Measurements from ENCODE around the gene DCHS2.

The DCHS2 gene

DNA sequence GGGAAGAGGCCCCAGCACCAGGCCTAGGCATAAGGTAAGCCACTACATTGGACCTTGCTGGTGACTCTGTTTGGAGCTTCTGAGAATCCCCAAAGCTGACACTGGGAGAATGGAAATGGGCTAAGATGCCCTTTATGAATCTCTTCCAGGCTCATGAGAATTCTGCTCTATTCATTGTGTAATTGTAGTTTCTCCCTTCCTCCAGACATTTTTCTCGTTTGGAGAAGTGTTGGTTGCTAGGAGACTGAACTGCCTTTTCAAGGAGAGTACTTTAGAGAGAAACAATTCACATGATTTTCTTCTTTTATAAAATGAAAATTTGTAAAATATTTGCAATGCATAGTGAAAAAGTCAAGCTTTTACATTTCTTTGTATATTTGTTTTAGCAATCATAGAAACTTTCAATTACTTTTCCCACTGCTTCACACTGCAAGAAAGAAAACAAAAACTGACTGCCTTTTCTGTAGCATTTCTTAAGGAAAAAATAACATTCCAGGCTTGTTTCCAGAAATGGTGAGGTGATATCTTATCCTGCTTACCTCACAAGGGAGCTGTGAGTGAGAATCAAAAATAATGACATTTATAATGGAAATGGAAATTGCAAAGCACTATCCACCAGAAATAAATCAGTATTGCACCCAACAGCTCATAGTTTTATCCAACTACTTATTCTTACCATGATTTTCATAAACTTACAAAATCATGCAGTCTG, 24.9 kb upstream of the DCHS2 start:
- WGBS, 2 experiments (ENCODE audit: insufficient coverage in 2 of 2): no CpG with 5 or more reads among the region's 1 CpG
- H3K27ac ChIP-seq (ENCODE audit: low read depth, low read length, severe bottlenecking): peak overlapping the region; percentile 24

DNA sequence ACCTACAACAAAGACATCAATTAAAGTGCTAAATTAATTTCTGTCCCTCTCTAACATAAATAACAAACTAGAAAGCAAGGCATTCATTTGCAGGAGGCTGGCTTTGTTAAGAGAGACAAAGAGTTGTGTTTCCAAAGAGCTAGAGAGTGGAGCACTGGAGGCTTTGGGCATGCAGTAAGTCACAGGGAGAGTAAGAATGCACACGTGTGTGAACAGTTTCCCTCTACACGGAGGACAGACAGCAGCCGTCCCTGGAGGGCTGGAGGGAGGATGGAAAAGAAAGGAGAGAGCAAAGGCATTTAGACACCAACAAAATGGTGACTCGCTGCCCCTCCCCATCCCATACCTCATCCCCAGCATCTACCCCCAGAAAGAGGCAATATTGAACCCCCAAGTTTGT, 20.4 kb upstream of the DCHS2 start:
- 91% methylated on average over 3 of the region's 4 CpGs; no CpG with 5 or more reads in 1 of the 2 experiments for WGBS, 2 experiments (ENCODE audit: insufficient coverage in 2 of 2)
- Histone ChIP-seq H3K4me1 (ENCODE audit: control insufficient read depth, insufficient read depth, low read length, poor library complexity, severe bottlenecking) (no peaks in the 10 kb centered on the region), H3K36me3 (ENCODE audit: control insufficient read depth, insufficient read depth, low read length) (no peaks in the 10 kb centered on the region), H3K27ac (ENCODE audit: low read depth, low read length, severe bottlenecking) (no peak overlapping the region), H3K4me3 (ENCODE audit: extremely low read depth, insufficient read depth, low read length, poor library complexity, severe bottlenecking) (no peak overlapping the region), H3K9me3 (ENCODE audit: control insufficient read depth, low read length) (no peaks in the 10 kb centered on the region)

More for the DNA sequence above, 24.9 kb upstream of the DCHS2 start:
- no peaks in the 10 kb centered on the region for H3K36me3 ChIP-seq (ENCODE audit: control insufficient read depth, insufficient read depth, low read length)
- no peaks in the 10 kb centered on the region for H3K4me1 ChIP-seq (ENCODE audit: control insufficient read depth, insufficient read depth, low read length, poor library complexity, severe bottlenecking)
- H3K4me3 ChIP-seq (ENCODE audit: extremely low read depth, insufficient read depth, low read length, poor library complexity, severe bottlenecking): no peak overlapping the region
- no peaks in the 10 kb centered on the region for H3K9me3 ChIP-seq (ENCODE audit: control insufficient read depth, low read length)

DNA sequence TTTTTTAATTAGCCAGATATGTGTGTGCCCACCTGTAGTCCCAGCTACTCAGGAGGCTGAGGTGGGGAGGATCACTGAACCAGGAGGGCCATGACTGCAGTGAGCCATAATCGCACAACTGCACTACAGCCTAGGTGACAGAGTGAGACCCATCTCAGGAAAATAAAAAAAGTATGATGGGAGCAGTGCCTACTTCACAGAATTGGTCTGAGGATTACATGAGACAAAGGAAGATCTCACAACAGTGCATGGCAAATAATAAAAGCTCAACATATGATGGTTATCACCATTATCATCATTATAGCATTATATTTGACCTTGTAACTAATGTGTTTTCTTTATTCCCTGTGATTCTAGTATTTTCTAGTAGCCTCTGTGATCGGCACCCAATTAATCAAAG, 19.9 kb upstream of the DCHS2 start:
- H3K9me3 ChIP-seq (ENCODE audit: control insufficient read depth, low read length): no peaks in the 10 kb centered on the region
- H3K4me3 ChIP-seq (ENCODE audit: extremely low read depth, insufficient read depth, low read length, poor library complexity, severe bottlenecking): no peak overlapping the region
- no peaks in the 10 kb centered on the region for H3K4me1 ChIP-seq (ENCODE audit: control insufficient read depth, insufficient read depth, low read length, poor library complexity, severe bottlenecking)
- WGBS, 2 experiments (ENCODE audit: insufficient coverage in 2 of 2): 78 to 80% methylated on average over 1 of the region's 2 CpGs
- no peaks in the 10 kb centered on the region for H3K36me3 ChIP-seq (ENCODE audit: control insufficient read depth, insufficient read depth, low read length)
- no peak overlapping the region for H3K27ac ChIP-seq (ENCODE audit: low read depth, low read length, severe bottlenecking)

DNA sequence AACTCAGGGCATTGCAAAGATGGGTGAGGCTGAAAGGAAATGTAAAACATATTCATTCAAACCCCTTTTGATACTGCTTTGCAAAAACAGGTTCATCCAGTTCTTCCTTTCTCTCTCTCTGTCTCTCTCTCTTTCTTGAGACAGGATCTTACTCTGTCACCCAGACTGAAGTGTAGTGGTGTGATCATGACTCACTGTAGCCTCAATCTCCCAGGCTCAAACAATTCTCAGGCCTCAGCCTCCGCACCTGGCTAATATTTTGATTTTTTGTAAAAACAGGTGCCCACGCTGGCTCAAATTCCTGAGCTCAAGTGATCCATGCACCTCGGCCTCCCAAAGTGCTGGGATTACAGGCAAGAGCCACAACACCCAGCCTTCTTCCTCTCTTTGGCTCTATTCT, 15.6 kb upstream of the DCHS2 start:
- no peaks in the 10 kb centered on the region for H3K4me1 ChIP-seq (ENCODE audit: control insufficient read depth, insufficient read depth, low read length, poor library complexity, severe bottlenecking)
- no peaks in the 10 kb centered on the region for H3K36me3 ChIP-seq (ENCODE audit: control insufficient read depth, insufficient read depth, low read length)
- no peak overlapping the region for H3K4me3 ChIP-seq (ENCODE audit: extremely low read depth, insufficient read depth, low read length, poor library complexity, severe bottlenecking)
- 79 to 94% methylated on average over 2 to 3 of the region's 3 CpGs for WGBS, 2 experiments (ENCODE audit: insufficient coverage in 2 of 2)
- H3K9me3 ChIP-seq (ENCODE audit: control insufficient read depth, low read length): no peaks in the 10 kb centered on the region
- no peak overlapping the region for H3K27ac ChIP-seq (ENCODE audit: low read depth, low read length, severe bottlenecking)

DNA sequence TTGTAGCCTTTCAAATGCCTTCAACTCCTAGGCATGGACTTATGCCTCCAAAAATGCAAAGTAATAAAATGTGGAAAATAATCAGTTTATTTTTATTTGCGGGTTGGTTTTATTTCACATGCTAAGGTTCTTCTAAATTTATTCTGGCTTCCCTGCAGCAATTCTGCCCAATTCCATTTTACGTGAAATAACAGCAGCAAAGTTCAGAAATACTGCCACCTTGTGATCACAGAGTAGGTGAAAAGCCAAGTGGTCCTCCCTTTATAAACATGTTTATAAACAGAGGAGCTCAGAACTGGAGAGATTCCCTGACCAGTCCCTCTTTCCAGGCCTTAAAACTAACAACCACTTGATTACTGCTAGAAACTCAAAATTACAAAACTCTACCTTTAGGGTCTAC, 14.7 kb upstream of the DCHS2 start:
- WGBS, 2 experiments (ENCODE audit: insufficient coverage in 2 of 2): no CpG with 5 or more reads among the region's 2 CpGs
- H3K27ac ChIP-seq (ENCODE audit: low read depth, low read length, severe bottlenecking): no peak overlapping the region
- H3K9me3 ChIP-seq (ENCODE audit: control insufficient read depth, low read length): no peaks in the 10 kb centered on the region
- no peaks in the 10 kb centered on the region for H3K36me3 ChIP-seq (ENCODE audit: control insufficient read depth, insufficient read depth, low read length)
- no peak overlapping the region for H3K4me3 ChIP-seq (ENCODE audit: extremely low read depth, insufficient read depth, low read length, poor library complexity, severe bottlenecking)
- no peaks in the 10 kb centered on the region for H3K4me1 ChIP-seq (ENCODE audit: control insufficient read depth, insufficient read depth, low read length, poor library complexity, severe bottlenecking)

DNA sequence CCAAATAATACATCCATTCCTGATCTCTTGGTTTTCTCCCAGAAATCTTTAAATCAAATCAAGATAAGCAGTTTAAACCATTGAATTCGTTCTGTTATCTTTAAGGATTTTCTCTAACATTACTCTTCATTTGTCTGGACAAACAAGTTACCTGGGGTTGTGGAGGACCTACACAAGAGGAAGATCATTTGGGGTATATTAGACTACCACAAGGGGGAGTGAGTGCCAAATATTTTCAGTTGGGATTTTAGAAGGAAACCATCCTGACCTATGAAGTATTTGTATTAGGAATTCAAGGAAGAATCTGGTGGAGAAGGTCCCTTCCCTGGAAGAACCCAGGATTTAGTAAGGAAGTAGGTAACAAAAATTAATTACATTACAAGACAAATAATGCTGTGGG, 12.0 kb upstream of the DCHS2 start:
- Histone ChIP-seq H3K36me3 (ENCODE audit: control insufficient read depth, insufficient read depth, low read length) (no peaks in the 10 kb centered on the region), H3K4me3 (ENCODE audit: extremely low read depth, insufficient read depth, low read length, poor library complexity, severe bottlenecking) (no peak overlapping the region), H3K27ac (ENCODE audit: low read depth, low read length, severe bottlenecking) (no peak overlapping the region), H3K9me3 (ENCODE audit: control insufficient read depth, low read length) (no peaks in the 10 kb centered on the region), H3K4me1 (ENCODE audit: control insufficient read depth, insufficient read depth, low read length, poor library complexity, severe bottlenecking) (no peaks in the 10 kb centered on the region)
- no CpG with 5 or more reads among the region's 1 CpG for WGBS, 2 experiments (ENCODE audit: insufficient coverage in 2 of 2)

DNA sequence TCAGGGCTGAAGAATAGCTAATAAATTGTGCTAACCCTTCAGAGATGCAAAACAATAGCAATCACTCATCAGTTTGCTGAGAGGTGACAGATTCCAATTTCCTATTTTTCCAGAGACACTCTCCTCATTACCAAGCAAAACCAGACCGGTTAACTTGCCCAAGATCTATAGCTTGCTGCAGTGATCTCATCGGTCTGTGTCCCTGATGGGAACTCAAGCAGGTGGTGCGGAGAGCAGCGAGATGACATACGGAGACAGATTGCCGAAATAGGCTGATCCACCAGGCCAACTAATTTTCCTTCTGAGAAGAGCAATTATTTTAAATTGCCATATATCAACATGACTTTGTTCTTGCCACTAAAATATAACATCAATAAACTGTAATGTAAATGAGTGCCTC, 10.5 kb upstream of the DCHS2 start:
- Histone ChIP-seq H3K36me3 (ENCODE audit: control insufficient read depth, insufficient read depth, low read length) (no peaks in the 10 kb centered on the region), H3K27ac (ENCODE audit: low read depth, low read length, severe bottlenecking) (no peak overlapping the region), H3K4me1 (ENCODE audit: control insufficient read depth, insufficient read depth, low read length, poor library complexity, severe bottlenecking) (no peaks in the 10 kb centered on the region), H3K4me3 (ENCODE audit: extremely low read depth, insufficient read depth, low read length, poor library complexity, severe bottlenecking) (no peak overlapping the region), H3K9me3 (ENCODE audit: control insufficient read depth, low read length) (no peaks in the 10 kb centered on the region)
- 76 to 89% methylated on average over 3 to 4 of the region's 6 CpGs for WGBS, 2 experiments (ENCODE audit: insufficient coverage in 2 of 2)

DNA sequence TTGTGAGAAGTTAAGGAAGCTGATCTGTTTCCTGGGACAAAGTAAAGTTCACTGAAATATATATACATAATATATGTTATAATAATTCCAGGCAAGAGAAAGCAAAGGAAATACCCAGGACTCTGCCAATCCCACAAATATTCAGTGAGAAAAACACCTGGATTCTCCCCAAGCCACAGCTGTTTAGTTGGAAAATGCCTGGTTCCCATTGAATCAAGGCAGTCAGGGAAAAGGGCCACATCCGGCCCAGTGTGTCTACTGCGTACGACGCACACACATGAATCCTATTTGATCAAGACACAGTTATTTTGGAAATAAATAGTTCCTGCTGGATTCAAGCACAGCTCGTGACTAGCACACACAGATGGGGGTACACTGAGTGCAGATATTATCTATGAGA, 6.3 kb upstream of the DCHS2 start:
- no peaks in the 10 kb centered on the region for H3K9me3 ChIP-seq (ENCODE audit: control insufficient read depth, low read length)
- H3K27ac ChIP-seq (ENCODE audit: low read depth, low read length, severe bottlenecking): no peak overlapping the region
- no peaks in the 10 kb centered on the region for H3K4me1 ChIP-seq (ENCODE audit: control insufficient read depth, insufficient read depth, low read length, poor library complexity, severe bottlenecking)
- no peak overlapping the region for H3K4me3 ChIP-seq (ENCODE audit: extremely low read depth, insufficient read depth, low read length, poor library complexity, severe bottlenecking)
- no peaks in the 10 kb centered on the region for H3K36me3 ChIP-seq (ENCODE audit: control insufficient read depth, insufficient read depth, low read length)
- 100% methylated on average over 2 to 4 of the region's 5 CpGs for WGBS, 2 experiments (ENCODE audit: insufficient coverage in 2 of 2)

DNA sequence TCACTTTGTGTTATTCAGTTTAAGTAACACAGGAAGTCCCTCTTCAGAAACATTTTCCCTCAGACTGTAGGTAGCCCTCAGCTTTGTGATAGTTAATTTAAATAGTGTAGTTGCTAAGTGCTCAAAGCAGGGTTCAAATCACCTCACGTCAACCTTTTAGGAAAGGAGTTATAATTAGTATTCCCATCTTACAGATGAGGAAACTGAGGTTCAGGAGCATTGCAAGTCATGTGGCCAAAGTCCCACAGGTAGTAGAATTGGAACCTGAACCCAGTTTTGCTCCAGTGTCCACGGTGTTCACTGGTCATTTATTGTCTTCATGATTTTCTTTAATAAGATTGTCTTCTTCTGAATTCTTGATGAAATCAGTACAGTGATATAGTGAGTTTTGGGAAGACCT, 4.3 kb upstream of the DCHS2 start:
- Histone ChIP-seq H3K4me1 (ENCODE audit: control insufficient read depth, insufficient read depth, low read length, poor library complexity, severe bottlenecking) (peaks cover 2% of the 10 kb centered on the region), H3K9me3 (ENCODE audit: control insufficient read depth, low read length) (no peaks in the 10 kb centered on the region), H3K36me3 (ENCODE audit: control insufficient read depth, insufficient read depth, low read length) (no peaks in the 10 kb centered on the region), H3K27ac (ENCODE audit: low read depth, low read length, severe bottlenecking) (no peak overlapping the region), H3K4me3 (ENCODE audit: extremely low read depth, insufficient read depth, low read length, poor library complexity, severe bottlenecking) (no peak overlapping the region)
- WGBS, 2 experiments (ENCODE audit: insufficient coverage in 2 of 2): 83% methylated on average over 1 of the region's 2 CpGs; no CpG with 5 or more reads in 1 of the 2 experiments

DNA sequence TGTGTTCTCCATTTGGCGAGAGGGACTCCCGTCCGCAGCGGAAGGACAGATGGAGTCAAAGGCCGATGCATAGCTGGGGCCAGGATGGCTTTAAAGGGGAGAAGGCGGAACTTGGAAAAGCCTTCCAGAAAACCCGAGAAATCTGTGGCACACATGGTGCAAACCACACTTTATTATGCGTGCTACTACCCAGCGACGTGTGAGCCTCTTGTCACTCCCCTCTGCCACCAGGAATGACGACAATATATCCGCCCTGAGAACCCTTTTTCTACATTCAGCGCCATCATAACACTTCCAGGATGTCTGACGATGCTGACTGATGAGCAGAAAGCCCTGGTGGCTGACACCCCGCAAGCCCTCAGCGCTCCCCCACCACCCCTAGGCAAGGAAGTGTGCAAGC, 689 bp upstream of the DCHS2 start:
- Histone ChIP-seq H3K9me3 (ENCODE audit: control insufficient read depth, low read length) (no peaks in the 10 kb centered on the region), H3K36me3 (ENCODE audit: control insufficient read depth, insufficient read depth, low read length) (no peaks in the 10 kb centered on the region), H3K27ac (ENCODE audit: low read depth, low read length, severe bottlenecking) (no peak overlapping the region), H3K4me1 (ENCODE audit: control insufficient read depth, insufficient read depth, low read length, poor library complexity, severe bottlenecking) (peaks cover 4% of the 10 kb centered on the region), H3K4me3 (ENCODE audit: extremely low read depth, insufficient read depth, low read length, poor library complexity, severe bottlenecking) (peak overlapping the region; percentile 26)
- WGBS, 2 experiments (ENCODE audit: insufficient coverage in 2 of 2): 31 to 47% methylated on average over 8 to 15 of the region's 16 CpGs

DNA sequence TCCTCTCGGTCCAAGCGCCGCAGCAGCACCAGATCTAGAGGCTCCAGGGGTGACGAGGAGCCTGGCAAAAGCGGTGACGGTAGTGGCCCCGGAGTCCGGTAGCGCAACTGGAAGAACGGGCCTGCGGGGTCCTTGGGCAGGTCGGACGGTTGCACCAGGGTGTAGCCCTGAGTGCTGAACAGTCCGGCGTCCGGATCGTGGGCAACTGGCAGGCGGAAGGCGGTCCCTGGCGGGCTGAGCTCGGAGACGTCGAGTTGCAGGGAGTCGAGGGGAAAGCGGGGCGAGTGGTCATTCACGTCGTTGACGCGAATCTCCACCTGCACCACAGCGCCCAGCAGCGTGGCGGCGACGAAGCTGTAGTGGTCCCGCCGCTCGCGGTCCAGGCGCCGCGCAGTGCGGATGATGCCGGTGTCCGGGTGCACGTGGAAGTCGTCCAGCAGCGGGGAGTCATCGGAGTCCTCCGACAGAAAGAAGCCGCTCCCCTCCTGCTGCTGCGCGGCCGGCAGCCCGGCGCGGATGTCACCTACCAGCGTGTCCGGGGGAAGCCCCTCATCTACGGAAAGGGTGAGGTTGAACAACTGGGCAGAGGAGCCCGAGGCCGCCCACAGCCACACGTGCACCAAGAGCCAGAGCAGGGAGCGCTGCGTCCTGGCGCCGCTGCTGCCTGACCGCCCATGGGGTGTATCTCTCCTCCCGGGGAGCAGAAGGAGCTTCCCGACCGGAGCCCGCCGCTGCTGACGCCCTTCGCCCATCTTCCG, 837 bp downstream of the DCHS2 start:
- no peaks in the 10 kb centered on the region for H3K36me3 ChIP-seq (ENCODE audit: control insufficient read depth, insufficient read depth, low read length)
- H3K4me1 ChIP-seq (ENCODE audit: control insufficient read depth, insufficient read depth, low read length, poor library complexity, severe bottlenecking): peaks cover 4% of the 10 kb centered on the region
- no peaks in the 10 kb centered on the region for H3K9me3 ChIP-seq (ENCODE audit: control insufficient read depth, low read length)
- H3K4me3 ChIP-seq (ENCODE audit: extremely low read depth, insufficient read depth, low read length, poor library complexity, severe bottlenecking): peak overlapping the region; percentile 26
- 5 to 6% methylated on average over 59 to 75 of the region's 76 CpGs for WGBS, 2 experiments (ENCODE audit: insufficient coverage in 2 of 2)
- no peak overlapping the region for H3K27ac ChIP-seq (ENCODE audit: low read depth, low read length, severe bottlenecking)

Data from mesodermal cell (in vitro differentiated cells).